H1 (cell line): ENCODE results near the gene CAMTA1. TPM values are rescaled to one million over a fixed set of nuclear protein-coding genes. Genes with fewer than 3 reads are reported as not detected.

Source experiments
- CTCF ChIA-PET: fragments of 300-600 bp; sonication (Branson Sonifier 250); formaldehyde crosslinking; loops from one replicate; lab custom pipeline; 2021; ENCODE audit not compliant: partially characterized antibody; lab: Charles Lee
- POLR2A ChIA-PET: fragments of 300-600 bp; sonication (Branson Sonifier 250); formaldehyde crosslinking; loops from one replicate; lab custom pipeline; 2021; ENCODE audit warnings: inconsistent platforms; ENCODE audit not compliant: partially characterized antibody; lab: Charles Lee
- DNase-seq, 2 experiments: peaks; one replicate each; pipeline versions ENCODE4 v3.0.0 to v3.0.0-alpha.2; 2010 to 2022; ENCODE audit warnings: low spot score in 2 of 2, low read depth in 1 of 2, mixed read lengths in 1 of 2
- FAIRE-seq: peaks from 2 replicates; lab custom pipeline; 2011; peaks lifted over from hg19 to GRCh38; lab: Jason Lieb, UNC
- H2AFZ ChIP-seq: 2 replicates; pipeline ENCODE4 v1.8.1; 2012; ENCODE audit warnings: low read length, inconsistent platforms
- H2AK5ac ChIP-seq: 2 replicates; pipeline ENCODE4 v1.6.1; 2013; ENCODE audit warnings: low read depth, low read length
- H2BK120ac ChIP-seq: replicated peaks from 2 replicates; pipeline ENCODE3; 2013; ENCODE audit warnings: low read depth, low read length, inconsistent platforms
- H2BK12ac ChIP-seq: 2 replicates; pipeline ENCODE4 v1.6.1; 2013; ENCODE audit warnings: low read depth, low read length
- H2BK15ac ChIP-seq: 2 replicates; pipeline ENCODE4 v1.6.1; 2013; ENCODE audit warnings: low read length
- H2BK20ac ChIP-seq: 2 replicates; pipeline ENCODE4 v1.6.1; 2013; ENCODE audit warnings: low read length
- H2BK5ac ChIP-seq: 2 replicates; pipeline ENCODE4 v1.6.1; 2013; ENCODE audit warnings: low read depth, low read length
- H3K14ac ChIP-seq: 2 replicates; pipeline ENCODE4 v1.6.1; 2013; ENCODE audit warnings: inconsistent platforms; ENCODE audit not compliant: insufficient read length
- H3K18ac ChIP-seq: 2 replicates; pipeline ENCODE4 v1.6.1; 2013; ENCODE audit warnings: low read length; ENCODE audit errors: extremely low read depth
- H3K23ac ChIP-seq: 2 replicates; pipeline ENCODE4 v1.6.1; 2013; ENCODE audit warnings: inconsistent platforms; ENCODE audit not compliant: insufficient read length
- H3K23me2 ChIP-seq: 2 replicates; pipeline ENCODE4 v1.6.1; 2013; ENCODE audit warnings: low read depth, low read length
- H3K27ac ChIP-seq: 2 replicates; pipeline ENCODE4 v1.6.1; 2011; ENCODE audit warnings: low read depth, low read length, inconsistent platforms
- H3K27me3 ChIP-seq, 4 experiments: replicated peaks in 1 of 4; 1 replicate in 1 of 4; 2 replicates in 3 of 4; pipeline versions ENCODE4 v1.6.1 to v1.8.1; 2011 to 2013; ENCODE audit warnings: low read length in 3 of 4, mild to moderate bottlenecking in 3 of 4, inconsistent platforms in 2 of 4, mixed read lengths in 2 of 4, moderate library complexity in 1 of 4; ENCODE audit not compliant: control insufficient read depth in 3 of 4, insufficient read depth in 3 of 4; ENCODE audit errors: extremely low read depth in 1 of 4
- H3K36me3 ChIP-seq, 4 experiments: 2 replicates each; pipeline versions ENCODE4 v1.6.1 to v1.8.1; 2011 to 2013; ENCODE audit warnings: mild to moderate bottlenecking in 4 of 4, low read length in 3 of 4, moderate library complexity in 2 of 4, control low read depth in 1 of 4, inconsistent platforms in 1 of 4; ENCODE audit not compliant: insufficient read depth in 4 of 4, control insufficient read depth in 2 of 4
- H3K4ac ChIP-seq: replicated peaks from 2 replicates; pipeline ENCODE3; 2013; ENCODE audit warnings: low read length, low read depth, mixed read lengths, inconsistent platforms; ENCODE audit not compliant: insufficient read length
- H3K4me1 ChIP-seq, 4 experiments: replicated peaks in 1 of 4; 1 replicate in 1 of 4; 2 replicates in 3 of 4; pipeline versions ENCODE4 v1.6.1 to v1.8.1; 2011 to 2013; ENCODE audit warnings: low read length in 3 of 4, inconsistent platforms in 2 of 4, mixed read lengths in 1 of 4; ENCODE audit not compliant: insufficient read depth in 4 of 4, control insufficient read depth in 3 of 4
- H3K4me2 ChIP-seq, 2 experiments: 2 replicates each; pipeline versions ENCODE4 v1.6.1 to v1.8.1; 2011 to 2013; ENCODE audit warnings: low read depth in 2 of 2, low read length in 2 of 2, control low read depth in 1 of 2, inconsistent platforms in 1 of 2, mild to moderate bottlenecking in 1 of 2; ENCODE audit not compliant: insufficient read depth in 1 of 2
- H3K4me3 ChIP-seq, 4 experiments: fragments of 200-600, 300-600 bp in 1 of 4; sonication (generic), shearing (Covaris generic), sonication (Bioruptor Twin) in 1 of 4; 2 replicates each; pipeline versions ENCODE4 v1.5.1 to v1.8.1; 2011 to 2016; ENCODE audit warnings: low read length in 4 of 4, low read depth in 3 of 4, control low read depth in 2 of 4, inconsistent platforms in 2 of 4, mild to moderate bottlenecking in 2 of 4, mixed read lengths in 1 of 4, moderate library complexity in 1 of 4; ENCODE audit not compliant: insufficient read depth in 2 of 4; ENCODE audit errors: extremely low read depth in 1 of 4
- H3K56ac ChIP-seq: replicated peaks from 2 replicates; pipeline ENCODE3; 2013; ENCODE audit warnings: low read depth, mild to moderate bottlenecking, mixed read lengths, low read length, inconsistent platforms; ENCODE audit not compliant: insufficient read length
- H3K79me1 ChIP-seq: 2 replicates; pipeline ENCODE4 v1.6.1; 2013; ENCODE audit warnings: low read depth, low read length, control low read depth
- H3K79me2 ChIP-seq, 2 experiments: 2 replicates each; pipeline versions ENCODE4 v1.6.1 to v1.8.1; 2012 to 2013; ENCODE audit warnings: low read length in 2 of 2, mild to moderate bottlenecking in 2 of 2, inconsistent platforms in 1 of 2; ENCODE audit not compliant: insufficient read depth in 2 of 2, control insufficient read depth in 1 of 2
- H3K9ac ChIP-seq, 4 experiments: replicated peaks in 1 of 4; 1 replicate in 1 of 4; 2 replicates in 3 of 4; pipeline versions ENCODE4 v1.6.1 to v1.8.1; 2011 to 2013; ENCODE audit warnings: low read depth in 3 of 4, low read length in 3 of 4, control low read depth in 2 of 4, mild to moderate bottlenecking in 2 of 4, moderate library complexity in 2 of 4, inconsistent platforms in 1 of 4; ENCODE audit errors: extremely low read depth in 1 of 4
- H3K9me3 ChIP-seq, 2 experiments: 2 replicates each; pipeline versions ENCODE4 v1.6.1 to v1.8.1; 2012 to 2013; ENCODE audit warnings: mild to moderate bottlenecking in 2 of 2, moderate library complexity in 2 of 2, control low read depth in 1 of 2, inconsistent platforms in 1 of 2, low read depth in 1 of 2, low read length in 1 of 2, mixed read lengths in 1 of 2; ENCODE audit not compliant: insufficient read depth in 2 of 2
- H4K20me1 ChIP-seq, 2 experiments: replicated peaks in 1 of 2; 2 replicates each; pipeline versions ENCODE3 to v1.8.1; 2011 to 2013; ENCODE audit warnings: inconsistent platforms in 2 of 2, low read length in 2 of 2, mild to moderate bottlenecking in 1 of 2; ENCODE audit not compliant: insufficient read depth in 2 of 2, control insufficient read depth in 1 of 2
- H4K5ac ChIP-seq: 2 replicates; pipeline ENCODE4 v1.6.1; 2013; ENCODE audit warnings: low read length, low read depth, mixed read lengths, inconsistent platforms; ENCODE audit not compliant: insufficient read length
- H4K8ac ChIP-seq: 2 replicates; pipeline ENCODE4 v1.8.0; 2013; ENCODE audit warnings: mild to moderate bottlenecking, moderate library complexity, low read length, inconsistent platforms; ENCODE audit not compliant: insufficient read depth; ENCODE audit errors: extremely low read depth
- H4K91ac ChIP-seq: replicated peaks from 2 replicates; pipeline ENCODE3; 2013; ENCODE audit warnings: low read length, mixed read lengths, inconsistent platforms; ENCODE audit not compliant: insufficient read length
- CEBPB ChIP-seq: IDR thresholded peaks from 2 replicates; pipeline ENCODE4 v1.6.1; 2012; ENCODE audit warnings: low read depth, low read length
- KDM4A ChIP-seq: IDR thresholded peaks from one replicate; pipeline ENCODE4 v1.7.1; 2012; ENCODE audit warnings: low read depth, mild to moderate bottlenecking, moderate library complexity, low read length, inconsistent platforms; ENCODE audit not compliant: severe bottlenecking
- WGBS, 2 experiments: shearing (Covaris generic) in 1 of 2; methylation state at CpG; one replicate each; pipeline versions ENCODE4 v1.1.6 to v1.1.7; 2013 to 2015; ENCODE audit warnings: low lambda C conversion rate in 2 of 2, mixed read lengths in 2 of 2, inconsistent platforms in 1 of 2, low coverage in 1 of 2, missing lambda C conversion rate in 1 of 2; ENCODE audit not compliant: insufficient replicate concordance in 2 of 2, insufficient coverage in 1 of 2, insufficient read length in 1 of 2; ENCODE audit errors: extremely low coverage in 1 of 2, missing lambda C conversion rate in 1 of 2; 5-methylcytosine and 5-hydroxymethylcytosine counted together
- polyA plus RNA-seq, 7 experiments: library from polyadenylated mRNA; depleted of rRNA in 3 of 7; stranded (reverse) in 5 of 7; unstranded in 2 of 7; fragments of >200 nt in 5 of 7; fragments of 200-250 nt in 2 of 7; gene quantifications; 1 replicate in 5 of 7; 2 replicates in 1 of 7; 4 replicates in 1 of 7; pipeline versions ENCODE4 v1.2.1 to v1.2.3, GENCODE V29; 2011 to 2013; ENCODE audit warnings: missing spikeins in 2 of 7, mixed read lengths in 2 of 7
- total RNA-seq: library from RNA; stranded (reverse); fragmentation: NEBNext Ultra II Directional; extraction: Animal tissue kit (Norgen Biotek cat#: 25700); gene quantifications from 2 replicates; pipeline ENCODE4 v1.2.1, GENCODE V29; 2021

CAMTA1 gene
- total and polyA plus RNA-seq, 2 of the 8 experiments (the other 6 are each of a cell fraction or from before 2014, with no cell fraction given) = 65.0 to 119 TPM

GRCh38 chr1:6958407-6959030, 173.3 kb downstream of the CAMTA1 start:
- Histone ChIP-seq H2BK120ac (no peak overlapping the region), H3K4me1 (peaks cover 11 to 34% (median 20%) of the 10 kb centered on the region in 4 experiments), H3K4me2 (no peak overlapping the region), H3K79me1 (no peaks in the 10 kb centered on the region), H3K14ac (no peak overlapping the region), H2AK5ac (no peak overlapping the region), H2BK20ac (0 out of 2 replicates have a peak overlapping the region, but pooled peaks have one; percentile 72), H3K27ac (no peak overlapping the region), H4K5ac (no peak overlapping the region), H3K79me2 (no peaks in the 10 kb centered on the region), H2BK12ac (no peak overlapping the region), H3K9me3 (no peaks in the 10 kb centered on the region), H3K23ac (no peak overlapping the region), H4K20me1 (no peaks in the 10 kb centered on the region), H2AFZ (no peak overlapping the region), H3K27me3 (no peaks in the 10 kb centered on the region; a peak in 1 of 7 replicates), H3K9ac (no peak overlapping the region), H3K18ac (no peak overlapping the region), H3K4ac (no peak overlapping the region), H3K4me3 (no peak overlapping the region), H4K91ac (no peak overlapping the region), H2BK15ac (no peak overlapping the region), H3K56ac (no peak overlapping the region), H3K23me2 (peaks cover 4% of the 10 kb centered on the region; the same call in 1 of the 2 replicates), H2BK5ac (no peak overlapping the region), H4K8ac (no peak overlapping the region), H3K36me3 (no peaks in the 10 kb centered on the region)
- ChIA-PET POLR2A (no interaction called here), CTCF (interaction anchor here (0.6 to 1.6 kb wide), 2 partner anchors 47 to 84 kb away, joined by 3 to 4 read pairs; no protein-coding TSS in a partner anchor)
- TF ChIP-seq CEBPB (peak; percentile 56; the same call in 1 of the 2 replicates), KDM4A (no peak)
- WGBS, 2 experiments = 91% methylated on average over 15 of the region's 15 CpGs; no CpG with 5 or more reads in 1 of the 2 experiments
- FAIRE-seq = no peak
- no peak for DNase-seq
